HL-60 (cell line): Measurements from ENCODE around the gene DAGLB.

ENCODE experiments used
- TF ChIP-seq, protein P1 (sequence below): IDR thresholded peaks from one replicate; pipeline ENCODE4 v1.5.1; 2011; ENCODE audit warnings: low read length, control low read depth, inconsistent platforms; ENCODE audit not compliant: insufficient read depth
- TF ChIP-seq, protein P2 (sequence below): IDR thresholded peaks from 2 replicates; pipeline ENCODE4 v1.6.1; 2012; ENCODE audit warnings: low read depth; ENCODE audit not compliant: insufficient replicate concordance

DNA sequence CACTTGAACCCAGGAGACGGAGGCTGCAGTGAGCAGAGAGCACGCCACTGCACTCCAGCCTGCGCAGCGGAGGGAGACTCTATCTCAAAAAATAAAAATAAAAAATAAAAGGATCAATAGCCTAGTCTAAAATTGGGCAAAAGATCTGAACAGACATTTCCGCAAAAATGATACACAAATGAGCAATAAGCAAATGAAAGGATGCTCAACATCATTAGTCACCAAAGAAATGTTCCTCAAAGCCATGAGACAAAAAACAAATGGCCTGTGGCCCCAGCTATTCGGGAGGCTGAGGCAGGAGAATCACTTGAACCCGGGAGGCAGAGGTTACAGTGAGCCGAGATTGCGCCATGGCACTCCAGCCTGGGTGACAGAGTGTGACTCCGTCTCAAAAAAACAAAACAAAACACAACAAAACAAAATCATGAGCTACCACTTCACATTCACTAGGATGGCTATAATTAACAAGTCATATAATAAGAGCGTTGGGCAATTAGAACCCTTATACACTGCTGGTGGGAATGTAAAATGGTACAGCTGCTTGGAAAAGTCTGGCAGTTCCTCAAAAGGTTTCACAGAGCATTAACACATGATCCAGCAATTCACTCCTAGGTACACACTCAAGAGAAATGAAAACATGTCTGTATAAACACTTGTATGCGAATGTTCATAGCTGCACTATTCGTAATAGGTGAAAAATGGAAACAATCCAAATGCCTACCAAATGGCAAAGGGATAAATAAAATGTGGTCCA lies 3.1 kb downstream of the DAGLB start:
- TF ChIP-seq, protein P1, sequence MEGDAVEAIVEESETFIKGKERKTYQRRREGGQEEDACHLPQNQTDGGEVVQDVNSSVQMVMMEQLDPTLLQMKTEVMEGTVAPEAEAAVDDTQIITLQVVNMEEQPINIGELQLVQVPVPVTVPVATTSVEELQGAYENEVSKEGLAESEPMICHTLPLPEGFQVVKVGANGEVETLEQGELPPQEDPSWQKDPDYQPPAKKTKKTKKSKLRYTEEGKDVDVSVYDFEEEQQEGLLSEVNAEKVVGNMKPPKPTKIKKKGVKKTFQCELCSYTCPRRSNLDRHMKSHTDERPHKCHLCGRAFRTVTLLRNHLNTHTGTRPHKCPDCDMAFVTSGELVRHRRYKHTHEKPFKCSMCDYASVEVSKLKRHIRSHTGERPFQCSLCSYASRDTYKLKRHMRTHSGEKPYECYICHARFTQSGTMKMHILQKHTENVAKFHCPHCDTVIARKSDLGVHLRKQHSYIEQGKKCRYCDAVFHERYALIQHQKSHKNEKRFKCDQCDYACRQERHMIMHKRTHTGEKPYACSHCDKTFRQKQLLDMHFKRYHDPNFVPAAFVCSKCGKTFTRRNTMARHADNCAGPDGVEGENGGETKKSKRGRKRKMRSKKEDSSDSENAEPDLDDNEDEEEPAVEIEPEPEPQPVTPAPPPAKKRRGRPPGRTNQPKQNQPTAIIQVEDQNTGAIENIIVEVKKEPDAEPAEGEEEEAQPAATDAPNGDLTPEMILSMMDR: no peak
- TF ChIP-seq, protein P2, sequence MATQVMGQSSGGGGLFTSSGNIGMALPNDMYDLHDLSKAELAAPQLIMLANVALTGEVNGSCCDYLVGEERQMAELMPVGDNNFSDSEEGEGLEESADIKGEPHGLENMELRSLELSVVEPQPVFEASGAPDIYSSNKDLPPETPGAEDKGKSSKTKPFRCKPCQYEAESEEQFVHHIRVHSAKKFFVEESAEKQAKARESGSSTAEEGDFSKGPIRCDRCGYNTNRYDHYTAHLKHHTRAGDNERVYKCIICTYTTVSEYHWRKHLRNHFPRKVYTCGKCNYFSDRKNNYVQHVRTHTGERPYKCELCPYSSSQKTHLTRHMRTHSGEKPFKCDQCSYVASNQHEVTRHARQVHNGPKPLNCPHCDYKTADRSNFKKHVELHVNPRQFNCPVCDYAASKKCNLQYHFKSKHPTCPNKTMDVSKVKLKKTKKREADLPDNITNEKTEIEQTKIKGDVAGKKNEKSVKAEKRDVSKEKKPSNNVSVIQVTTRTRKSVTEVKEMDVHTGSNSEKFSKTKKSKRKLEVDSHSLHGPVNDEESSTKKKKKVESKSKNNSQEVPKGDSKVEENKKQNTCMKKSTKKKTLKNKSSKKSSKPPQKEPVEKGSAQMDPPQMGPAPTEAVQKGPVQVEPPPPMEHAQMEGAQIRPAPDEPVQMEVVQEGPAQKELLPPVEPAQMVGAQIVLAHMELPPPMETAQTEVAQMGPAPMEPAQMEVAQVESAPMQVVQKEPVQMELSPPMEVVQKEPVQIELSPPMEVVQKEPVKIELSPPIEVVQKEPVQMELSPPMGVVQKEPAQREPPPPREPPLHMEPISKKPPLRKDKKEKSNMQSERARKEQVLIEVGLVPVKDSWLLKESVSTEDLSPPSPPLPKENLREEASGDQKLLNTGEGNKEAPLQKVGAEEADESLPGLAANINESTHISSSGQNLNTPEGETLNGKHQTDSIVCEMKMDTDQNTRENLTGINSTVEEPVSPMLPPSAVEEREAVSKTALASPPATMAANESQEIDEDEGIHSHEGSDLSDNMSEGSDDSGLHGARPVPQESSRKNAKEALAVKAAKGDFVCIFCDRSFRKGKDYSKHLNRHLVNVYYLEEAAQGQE: no peak
